Raji (cell line): ENCODE measurements around the gene IL20.

Source experiments
- POLR2A ChIP-seq: IDR thresholded peaks from 2 replicates; pipeline ENCODE4 v1.6.1; 2011; ENCODE audit warnings: low read depth, low read length, control low read depth; ENCODE audit not compliant: insufficient read depth

The IL20 gene

DNA sequence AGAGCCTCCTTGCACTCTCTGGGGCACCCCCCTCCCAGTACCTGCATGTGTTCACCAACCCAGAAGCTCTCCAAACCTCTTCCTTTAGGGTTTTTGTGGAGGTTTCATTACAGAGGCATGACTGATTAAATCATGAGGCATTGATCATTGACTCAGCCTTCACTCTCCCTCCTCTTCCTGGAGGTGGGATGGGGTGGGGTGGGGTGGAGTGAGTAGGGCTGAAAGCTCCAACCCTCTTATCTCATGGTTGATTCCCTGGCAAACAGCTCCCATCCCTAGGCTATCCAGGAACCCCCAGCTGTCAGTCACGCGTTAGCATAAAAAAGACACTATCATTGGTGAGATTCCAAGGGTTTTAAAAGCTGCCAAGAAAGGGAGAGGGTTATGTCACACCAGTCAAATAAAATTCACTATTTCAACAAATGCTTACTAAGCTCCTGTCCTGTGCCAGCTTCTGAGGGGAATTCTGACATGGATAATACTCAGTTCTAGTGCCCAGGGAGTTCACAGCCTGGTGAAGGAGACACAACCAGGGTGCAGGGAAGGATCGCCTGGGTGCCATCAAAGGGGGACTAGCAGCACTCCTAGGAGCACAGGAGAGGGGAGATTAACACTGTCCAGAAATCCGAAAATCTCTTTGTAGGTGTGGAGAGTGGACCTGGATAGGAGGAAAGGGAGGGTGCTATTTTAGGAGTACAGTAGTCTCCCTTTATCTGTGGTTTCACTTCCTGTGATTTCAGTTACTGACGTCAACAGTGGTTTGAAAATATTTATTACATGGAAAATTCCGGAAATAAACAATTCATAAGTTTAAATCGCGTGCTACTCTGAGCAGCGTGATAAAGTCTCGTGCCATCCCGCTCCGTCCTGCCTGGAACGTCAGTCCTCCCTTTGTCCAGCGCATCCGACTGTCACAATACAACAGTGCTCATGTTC, 25.0 kb downstream of the IL20 start:
- no peak for TF ChIP-seq POLR2A

DNA sequence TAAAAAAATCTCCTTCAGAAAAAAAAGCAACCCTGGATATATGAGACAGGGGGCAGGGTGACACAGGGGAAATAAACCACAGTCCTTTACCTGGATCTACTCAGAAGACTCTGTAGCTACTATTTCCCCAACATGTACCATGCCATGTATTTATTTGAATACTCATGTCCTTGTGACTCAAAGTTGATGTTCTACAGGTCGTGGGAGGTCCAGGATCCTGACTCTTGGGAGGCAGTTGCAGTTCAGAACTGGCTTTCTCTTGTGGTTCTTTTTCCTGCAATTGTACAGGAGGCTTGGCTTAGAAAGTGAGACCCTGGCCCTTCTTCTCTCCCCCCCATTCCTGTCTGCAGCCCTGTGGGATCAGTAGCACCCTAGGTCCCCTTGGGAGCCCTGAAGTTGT, 26.0 kb downstream of the IL20 start:
- no peak for TF ChIP-seq POLR2A

DNA sequence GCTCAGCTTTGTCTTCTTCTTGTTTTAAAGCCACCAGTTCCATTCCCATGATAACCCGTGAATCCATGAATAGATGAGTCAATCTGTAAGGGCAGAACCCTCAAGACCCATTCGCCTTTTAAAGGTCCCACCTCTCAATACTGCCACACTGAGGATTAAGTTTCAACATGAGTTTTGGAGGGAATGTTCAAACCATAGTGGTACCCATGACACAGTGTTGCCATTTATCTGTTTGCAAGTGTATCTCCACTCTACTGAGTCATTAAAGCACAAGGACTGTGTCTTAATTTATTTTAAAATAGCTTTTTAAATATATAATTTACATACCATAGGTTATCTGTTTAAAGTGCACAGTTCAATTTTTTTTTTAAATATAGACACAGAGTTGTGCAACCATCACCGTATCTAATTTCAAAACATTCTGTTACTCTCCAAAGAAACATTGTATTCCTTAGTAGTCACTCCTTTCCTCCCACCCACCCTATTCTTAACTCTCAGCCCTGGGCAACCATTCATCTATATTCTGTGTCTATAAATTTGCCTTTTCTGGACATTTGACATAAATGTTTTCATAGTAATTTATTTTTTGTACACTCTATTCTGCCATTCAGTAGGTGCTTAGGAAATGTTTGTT, 27.0 kb downstream of the IL20 start:
- TF ChIP-seq POLR2A: no peak

- TF ChIP-seq POLR2A: no peak
These were observed 28.0 kb downstream of the IL20 start for GRCh38 chr1:206893380-206893779.

GRCh38 chr1:206895325-206895724, 29.9 kb downstream of the IL20 start:
- TF ChIP-seq POLR2A: no peak

DNA sequence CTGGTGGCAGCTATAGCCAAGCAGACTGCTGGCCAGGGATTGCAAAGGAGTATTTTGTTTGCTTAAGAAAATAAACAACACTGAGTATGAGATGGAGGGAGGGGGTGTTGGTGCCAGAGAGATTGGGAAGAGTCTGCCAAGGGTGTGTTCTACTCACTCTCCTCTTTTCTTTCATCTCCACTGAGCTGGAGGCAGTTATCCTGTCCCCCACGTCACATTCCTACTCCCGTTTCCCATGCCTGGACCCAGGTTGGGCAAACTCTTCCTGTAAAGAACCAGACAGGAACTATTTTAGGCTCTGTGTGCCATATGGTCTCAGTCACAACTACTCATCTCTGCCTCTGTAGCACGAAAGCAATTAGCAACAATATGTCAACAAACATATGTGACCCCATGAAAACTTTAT, 30.4 kb downstream of the IL20 start:
- no peak for TF ChIP-seq POLR2A

DNA sequence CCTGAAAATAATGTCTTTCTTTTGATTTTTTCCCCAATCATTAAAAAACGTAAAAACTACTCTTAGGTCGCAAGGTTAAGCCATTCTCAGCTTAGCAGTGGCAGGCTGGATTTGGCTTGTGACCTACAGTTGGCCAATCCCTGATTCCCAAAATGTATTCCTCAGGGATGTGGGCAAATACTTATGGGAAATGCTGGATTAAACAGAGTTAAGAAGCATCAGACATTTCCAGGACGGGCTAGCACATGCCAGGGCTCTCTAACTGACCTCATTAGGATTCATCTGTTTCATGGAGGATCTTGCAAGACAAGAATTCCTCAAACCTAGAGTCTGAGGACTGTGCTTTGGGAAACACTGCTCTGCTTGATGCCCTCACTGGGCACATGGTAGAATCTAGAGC, 30.8 kb downstream of the IL20 start:
- no peak for TF ChIP-seq POLR2A

DNA sequence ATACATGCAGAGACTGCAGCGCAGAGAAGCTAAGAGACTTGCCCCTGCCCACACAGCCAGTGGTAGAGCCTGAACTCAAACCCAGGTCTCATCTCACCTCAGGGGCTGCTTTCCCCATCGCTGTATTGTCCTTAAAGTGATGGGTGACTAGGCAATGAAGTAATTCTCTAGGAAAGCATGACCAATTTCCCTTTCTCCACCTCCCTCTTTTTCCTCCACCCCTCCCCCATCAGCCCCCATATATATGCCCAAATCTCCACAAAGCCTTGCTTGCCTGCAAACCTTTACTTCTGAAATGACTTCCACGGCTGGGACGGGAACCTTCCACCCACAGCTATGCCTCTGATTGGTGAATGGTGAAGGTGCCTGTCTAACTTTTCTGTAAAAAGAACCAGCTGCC, 31.8 kb downstream of the IL20 start, which contains the start of gene IL24:
IL24 (plus strand) TSS at position 269 of the 400 bp plus-strand sequence. CDS start 390 bp downstream, outside the sequence.
- no peak for TF ChIP-seq POLR2A

- no peak for TF ChIP-seq POLR2A
These were observed 32.9 kb downstream of the IL20 start for GRCh38 chr1:206898089-206898914.

GRCh38 chr1:206898915-206899431, 33.5 kb downstream of the IL20 start:
- TF ChIP-seq POLR2A: no peak

- no peak for TF ChIP-seq POLR2A
These were observed 34.3 kb downstream of the IL20 start for GRCh38 chr1:206899717-206900116.

DNA sequence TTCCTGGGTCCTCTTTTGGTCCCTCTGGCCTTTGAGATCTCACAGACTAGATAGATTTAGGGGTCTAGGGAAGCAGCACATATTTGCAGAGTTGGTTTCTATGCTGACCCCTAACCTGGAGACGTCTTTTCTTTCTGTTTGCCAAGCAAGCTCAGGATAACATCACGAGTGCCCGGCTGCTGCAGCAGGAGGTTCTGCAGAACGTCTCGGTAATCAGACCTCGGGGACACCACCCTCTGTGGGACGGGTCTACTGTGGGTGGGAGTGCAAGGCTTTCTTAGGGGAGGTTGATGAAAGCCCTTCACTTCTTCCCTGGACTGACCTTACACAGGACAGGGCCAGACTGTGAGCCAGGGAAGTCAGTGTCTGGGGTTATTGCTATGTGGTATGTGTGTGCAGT, 34.7 kb downstream of the IL20 start:
- TF ChIP-seq POLR2A: no peak

GRCh38 chr1:206901944-206902343, 36.5 kb downstream of the IL20 start:
- TF ChIP-seq POLR2A: no peak

DNA sequence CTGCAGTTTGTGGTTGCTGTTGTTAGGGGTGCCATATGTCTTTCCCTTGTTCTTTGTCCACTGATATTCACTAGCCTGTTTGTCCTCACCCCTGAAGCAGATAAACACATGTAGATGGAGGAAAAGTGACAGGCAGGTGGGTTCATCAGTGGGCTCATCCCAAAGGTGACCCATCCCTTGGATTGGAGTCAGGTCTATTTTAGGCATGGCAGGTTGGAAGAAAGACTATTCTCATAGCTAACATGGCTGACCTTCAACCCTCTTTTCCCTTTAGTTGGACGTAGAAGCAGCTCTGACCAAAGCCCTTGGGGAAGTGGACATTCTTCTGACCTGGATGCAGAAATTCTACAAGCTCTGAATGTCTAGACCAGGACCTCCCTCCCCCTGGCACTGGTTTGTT, 37.3 kb downstream of the IL20 start:
- no peak for TF ChIP-seq POLR2A

DNA sequence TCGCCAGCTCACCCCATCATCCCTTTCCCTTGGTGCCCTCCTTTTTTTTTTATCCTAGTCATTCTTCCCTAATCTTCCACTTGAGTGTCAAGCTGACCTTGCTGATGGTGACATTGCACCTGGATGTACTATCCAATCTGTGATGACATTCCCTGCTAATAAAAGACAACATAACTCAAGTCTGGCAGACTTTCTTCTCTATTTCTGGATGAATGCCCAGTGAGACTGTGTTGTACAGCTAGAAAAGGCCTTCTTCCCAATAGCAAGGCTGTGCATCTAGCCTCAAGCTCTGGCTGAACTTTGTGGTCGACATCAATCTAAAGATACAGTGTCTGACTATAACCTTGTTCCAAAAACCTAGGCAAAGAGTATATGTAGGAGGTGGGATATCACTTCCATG, 38.3 kb downstream of the IL20 start:
- TF ChIP-seq POLR2A: no peak
